ENCODE measurements around the gene LRTM1.

The LRTM1 gene

GRCh38 chr3:54889731-54890130 is 38.1 kb downstream of the LRTM1 start:
- no peak for DNase-seq

GRCh38 chr3:54888873-54889272 is 39.0 kb downstream of the LRTM1 start:
- no peak for DNase-seq

GRCh38 chr3:54888162-54888561 is 39.7 kb downstream of the LRTM1 start:
- no peak for DNase-seq

DNA sequence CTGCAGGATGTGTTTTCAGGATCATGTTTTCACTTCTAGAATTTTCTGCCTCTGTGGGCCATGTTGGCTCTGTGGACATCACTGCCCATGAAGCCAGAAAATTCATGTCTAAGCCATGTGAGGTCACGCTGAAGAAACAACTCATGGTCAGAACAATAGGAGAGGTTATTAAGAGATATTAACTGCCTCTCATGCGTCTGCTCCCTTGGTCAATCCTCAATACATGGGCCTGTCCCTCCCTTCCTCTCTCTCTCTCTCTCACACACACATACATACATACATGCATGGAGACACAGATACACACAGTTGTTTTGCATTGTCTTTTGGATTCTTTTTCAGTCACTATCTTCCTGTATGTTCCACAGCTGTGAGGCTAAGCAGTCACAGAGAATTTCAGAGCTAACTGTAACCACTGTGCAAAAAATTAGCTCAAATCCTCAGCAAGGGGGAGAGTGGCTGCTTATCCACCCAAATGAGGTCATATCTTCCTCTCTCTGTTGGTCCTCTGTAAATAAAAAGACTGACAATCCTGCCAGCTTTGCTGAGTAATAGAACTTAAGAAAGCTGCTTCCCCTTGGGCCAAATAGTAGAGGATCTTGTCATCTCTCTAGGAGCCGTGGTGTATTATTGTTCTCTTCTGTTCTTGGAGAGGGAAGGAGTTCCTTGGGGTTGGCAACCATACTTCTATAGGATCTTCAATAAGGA is 45.6 kb downstream of the LRTM1 start:
- DNase-seq: no peak

DNA sequence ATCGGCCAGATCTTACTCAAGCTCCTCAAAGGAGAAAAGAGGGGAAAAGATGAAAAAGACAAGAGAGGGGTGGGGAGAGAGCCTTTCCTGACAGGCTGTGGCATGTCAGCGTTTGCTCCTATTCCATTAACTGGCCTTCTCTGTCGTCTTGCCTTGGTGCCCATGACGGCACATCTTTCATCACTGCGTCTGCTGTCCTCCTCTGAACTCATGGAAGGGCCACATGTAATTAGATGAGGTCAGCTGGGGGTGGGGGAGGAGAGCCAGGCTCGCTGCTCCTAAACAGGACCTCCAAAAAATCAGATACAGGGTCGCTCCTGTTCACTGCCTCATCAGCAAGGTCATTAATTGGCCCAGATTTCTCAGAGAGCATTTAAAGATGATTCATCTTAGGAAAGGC is 49.7 kb downstream of the LRTM1 start:
- DNase-seq: no peak

- no peak for DNase-seq
Measured at GRCh38 chr3:54877730-54878129, 50.1 kb downstream of the LRTM1 start.

DNA sequence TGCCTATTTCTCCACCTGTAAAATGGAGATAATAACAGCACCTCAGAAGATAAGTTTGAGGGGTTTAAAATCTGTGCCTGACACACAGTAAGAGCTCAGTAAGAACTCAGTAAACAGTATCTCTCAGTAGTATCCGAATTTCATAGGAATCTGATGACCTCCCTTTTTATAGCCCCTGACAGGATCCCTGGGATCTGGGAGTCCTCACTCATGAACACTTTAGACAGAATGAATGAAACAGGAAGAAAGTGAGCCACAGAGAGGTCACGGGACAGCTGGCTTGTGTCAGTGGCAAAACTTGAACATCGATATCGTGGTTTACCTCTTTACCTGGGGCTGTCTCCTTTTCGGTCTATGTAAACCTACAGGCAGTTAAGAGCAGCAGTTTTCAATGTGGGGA is 51.2 kb downstream of the LRTM1 start:
- DNase-seq: no peak

DNA sequence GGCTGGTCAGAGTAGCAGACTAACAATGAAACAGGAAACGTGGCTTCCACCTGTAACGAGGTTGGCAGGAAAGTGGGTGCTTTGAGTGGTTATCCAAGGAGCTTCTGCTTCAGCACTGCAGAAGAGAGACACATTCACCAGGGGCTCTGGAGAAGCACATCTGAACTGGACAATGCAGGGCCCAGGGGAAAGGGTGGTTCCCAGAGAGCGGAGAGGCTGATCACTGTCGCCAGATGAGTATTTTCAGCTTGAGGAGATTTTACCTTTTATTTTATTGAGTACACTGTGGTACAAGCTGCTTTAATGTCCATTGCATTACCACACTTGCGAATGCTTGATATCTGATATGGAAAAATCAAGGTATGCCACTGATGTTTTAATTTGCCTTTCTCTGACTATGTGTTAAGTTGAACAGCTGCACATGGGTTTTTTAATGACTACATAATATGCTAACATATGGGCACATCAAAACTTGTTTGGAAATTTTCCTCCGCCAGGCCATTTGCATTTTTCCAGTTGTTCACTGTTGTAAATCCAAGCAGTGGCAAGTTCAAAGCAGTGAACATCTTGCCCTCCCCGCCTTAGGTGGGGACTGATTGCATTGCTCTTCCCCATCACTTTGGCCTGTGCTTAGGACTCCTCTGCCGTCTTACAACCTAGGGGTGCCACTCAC is 52.1 kb downstream of the LRTM1 start:
- DNase-seq: no peak

DNA sequence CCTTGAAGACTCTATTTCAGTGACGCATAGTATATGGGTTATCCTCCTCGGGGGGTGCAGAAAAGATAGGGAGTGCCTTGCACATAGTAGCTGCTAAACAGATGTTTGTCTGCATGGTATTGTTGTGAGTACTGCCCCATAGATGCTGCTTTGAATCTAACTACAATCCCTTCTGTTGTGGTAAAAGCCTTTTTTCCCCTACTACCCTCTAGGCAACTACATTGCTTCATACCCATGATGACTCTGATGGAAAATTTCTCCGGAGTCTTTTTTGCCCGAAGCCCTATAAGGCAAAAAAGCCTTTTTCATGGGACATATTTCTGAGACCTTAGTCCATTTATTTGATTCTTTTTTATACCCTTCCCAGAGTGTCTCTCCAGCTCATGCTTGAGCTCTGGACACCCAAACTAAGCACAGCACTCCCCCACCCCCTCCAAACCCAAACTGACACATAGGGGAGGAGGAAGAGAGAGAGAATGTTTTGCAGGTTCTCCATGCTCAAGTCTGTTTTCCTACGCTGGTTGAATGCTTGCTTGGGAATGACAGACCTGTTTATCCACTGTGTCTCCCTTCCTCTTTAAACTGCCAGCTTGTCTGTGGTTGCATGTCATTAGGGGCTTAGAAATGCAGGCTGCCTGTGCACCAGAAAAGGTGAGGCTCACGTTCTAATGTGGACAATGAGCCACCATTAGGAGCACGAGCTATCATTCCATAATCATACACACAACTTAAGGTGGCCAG is 52.9 kb downstream of the LRTM1 start:
- DNase-seq: no peak

- no peak for DNase-seq
Measured at GRCh38 chr3:54873059-54874010, 54.5 kb downstream of the LRTM1 start.

GRCh38 chr3:54871867-54872266 is 56.0 kb downstream of the LRTM1 start:
- no peak for DNase-seq

- DNase-seq: peak; percentile 25
Measured at GRCh38 chr3:54870423-54870822, 57.4 kb downstream of the LRTM1 start.
